GM12875 (cell line): ENCODE results near the gene CUEDC1.

Experiments
- H3K4me3 ChIP-seq: one replicate; pipeline ENCODE4 v1.5.1; 2011; ENCODE audit warnings: low read depth, low read length, control low read depth
- CTCF ChIP-seq: IDR thresholded peaks from 2 replicates; pipeline ENCODE4 v1.5.1; 2011; ENCODE audit warnings: low read depth, mild to moderate bottlenecking, control low read depth, inconsistent platforms, low read length, moderate library complexity, borderline replicate concordance; ENCODE audit not compliant: insufficient read depth

The CUEDC1 gene

DNA sequence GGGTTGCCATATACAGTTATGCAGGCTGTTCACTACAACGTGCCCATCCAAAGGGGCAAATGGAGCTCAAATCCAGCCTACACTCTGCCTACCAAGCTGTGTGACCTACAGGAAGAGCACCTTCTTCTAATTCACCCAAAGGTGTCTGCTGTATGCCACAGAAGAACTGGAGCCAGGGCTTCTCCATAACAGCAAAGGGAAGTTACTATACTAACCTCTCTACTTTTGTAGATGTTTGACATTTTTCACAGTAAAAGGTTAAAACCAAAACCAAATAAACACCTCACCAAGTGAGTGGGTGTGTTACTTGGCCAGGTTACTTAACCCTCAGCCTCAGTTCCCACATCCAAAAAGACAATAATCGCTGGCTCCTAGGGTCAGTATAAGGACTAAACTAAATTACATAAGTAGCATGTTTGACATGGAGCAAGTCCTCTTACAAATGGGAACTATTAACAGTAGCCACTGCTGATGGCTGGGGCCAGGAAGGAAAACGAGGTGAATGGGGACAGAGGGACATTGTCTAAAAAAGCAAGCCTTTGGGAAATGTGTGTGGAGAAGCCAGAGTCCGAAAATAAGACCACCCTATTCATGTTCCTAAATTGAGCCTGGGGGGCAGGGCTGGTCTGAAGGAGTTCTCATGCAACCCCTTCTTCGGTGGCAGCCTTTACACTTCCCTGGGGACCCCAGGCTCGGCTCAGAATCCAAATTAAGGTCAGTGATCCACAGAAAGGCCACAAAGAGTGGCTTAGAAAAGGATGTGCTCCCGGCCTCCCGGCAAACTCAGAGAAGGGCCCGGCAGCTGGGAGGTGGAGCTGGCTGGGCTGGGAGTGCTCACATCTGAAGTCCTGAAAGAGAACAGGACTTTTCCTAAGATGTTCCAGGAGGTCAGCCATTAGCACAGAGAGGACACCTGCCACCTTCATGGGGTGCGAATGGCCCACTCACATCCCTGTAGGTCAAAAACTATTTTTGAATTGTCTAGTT, 13.5 kb downstream of the CUEDC1 start:
- H3K4me3 ChIP-seq: no peak overlapping the region
- TF ChIP-seq CTCF: no peak

GRCh38 chr17:57940653-57941329, 14.4 kb downstream of the CUEDC1 start:
- no peak overlapping the region for H3K4me3 ChIP-seq
- TF ChIP-seq CTCF: no peak

GRCh38 chr17:57940231-57940630, 15.0 kb downstream of the CUEDC1 start:
- TF ChIP-seq CTCF: no peak
- no peak overlapping the region for H3K4me3 ChIP-seq

DNA sequence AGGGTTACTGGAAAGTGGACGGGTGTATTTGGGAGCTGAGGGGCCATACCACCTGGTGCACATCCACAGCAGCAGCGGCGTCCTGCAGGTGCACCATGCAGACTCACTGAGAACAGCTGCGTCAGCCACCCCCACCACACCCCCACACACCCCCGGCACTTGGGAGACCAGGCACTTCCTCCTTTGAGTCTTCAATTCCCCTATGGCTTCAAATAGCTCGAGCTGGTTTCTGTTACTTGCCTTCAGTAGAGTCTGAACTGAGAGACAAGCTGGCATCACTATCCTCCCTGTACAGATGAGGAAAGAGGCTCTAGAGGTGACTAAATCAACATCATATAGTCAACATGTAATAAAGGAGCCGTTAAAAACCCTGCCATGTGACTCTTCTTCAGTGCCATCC, 15.4 kb downstream of the CUEDC1 start:
- TF ChIP-seq CTCF: no peak
- no peak overlapping the region for H3K4me3 ChIP-seq

- H3K4me3 ChIP-seq: no peak overlapping the region
- no peak for TF ChIP-seq CTCF
Observed at GRCh38 chr17:57938061-57938502, 17.1 kb downstream of the CUEDC1 start.

DNA sequence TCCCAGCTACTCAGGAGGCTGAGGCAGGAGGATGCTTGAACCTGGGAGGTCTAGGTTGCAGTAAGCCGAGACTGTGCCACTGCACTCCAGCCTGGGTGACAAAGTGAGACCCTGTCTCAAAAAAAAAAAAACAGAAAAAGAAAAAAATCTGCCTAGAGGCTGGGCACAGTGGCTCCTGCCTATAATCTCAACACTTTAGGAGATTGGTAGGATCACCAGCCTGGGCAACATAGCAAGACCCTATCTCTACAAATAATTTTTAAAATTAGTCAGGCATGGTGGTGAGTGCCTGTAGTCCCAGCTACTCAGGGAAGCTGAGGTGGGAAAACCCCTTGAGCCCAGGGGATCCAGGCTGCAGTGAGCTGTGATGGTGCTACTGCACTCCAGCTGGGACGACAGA, 17.7 kb downstream of the CUEDC1 start:
- no peak overlapping the region for H3K4me3 ChIP-seq
- no peak for TF ChIP-seq CTCF
